Right ventricle myocardium inferior (tissue), 1 donor: Measurements from ENCODE around the gene GLRA3. TPM values are rescaled to one million over a fixed set of nuclear protein-coding genes. Genes with fewer than 3 reads are reported as not detected.
"Not testable (repeated sequence)": the region's sequence is repeated elsewhere in the genome, so short reads cannot be mapped to it uniquely, and the experiment has no call there.

Source experiments
- ATAC-seq: fragments of 200-7000 bp; cut with Tn5 transposase; one replicate; pipeline ENCODE4 v1.9.1; 2020; ENCODE audit warnings: mild to moderate bottlenecking, moderate library complexity
- DNase-seq: peaks from one replicate; pipeline ENCODE4 v3.0.0; 2021; ENCODE audit errors: missing footprints
- intact Hi-C: fragments of 100-400 bp; cut with DNase I; formaldehyde crosslinking; loops from one replicate; pipeline ENCODE4 v1.11.0; 2022
- total RNA-seq: library from RNA; stranded (reverse); fragmentation: NEBNext Ultra II Directional; extraction: Animal tissue kit (Norgen Biotek cat#: 25700); gene quantifications from one replicate; pipeline ENCODE4 v1.2.1, GENCODE V29; 2021
- donor health status: DM: no; HTN: yes; CAD: no; lungs with severe emphysema.

GLRA3 gene
- total RNA-seq, 1 donor from 2014 or later, result not detected

GRCh38 chr4:174826660-174827059 is 2.4 kb downstream of the GLRA3 start:
- DNase-seq (no peak), ATAC-seq (no peak)
- intact Hi-C loops, result no loop called here

- ATAC-seq, result no peak
- DNase-seq, result no peak
- intact Hi-C loops, result no loop called here
Observed at GRCh38 chr4:174815282-174815681, 13.8 kb downstream of the GLRA3 start.

GRCh38 chr4:174813292-174813691 is 15.8 kb downstream of the GLRA3 start:
- intact Hi-C loops, result no loop called here
- DNase-seq (no peak), ATAC-seq (no peak)

- ATAC-seq (no peak), DNase-seq (no peak)
- intact Hi-C loops, result no loop called here
Observed at GRCh38 chr4:174810834-174811233, 18.2 kb downstream of the GLRA3 start.

- DNase-seq (no peak), ATAC-seq (no peak)
- intact Hi-C loops, result no loop called here
Observed at GRCh38 chr4:174808836-174809235, 20.2 kb downstream of the GLRA3 start.

- ATAC-seq (no peak), DNase-seq (no peak)
- intact Hi-C loops, result no loop called here
Observed at GRCh38 chr4:174808119-174808518, 20.9 kb downstream of the GLRA3 start.

GRCh38 chr4:174805746-174806145 is 23.3 kb downstream of the GLRA3 start:
- intact Hi-C loops, result no loop called here
- no peak for ATAC-seq
- DNase-seq, result no peak

- no peak for ATAC-seq
- no peak for DNase-seq
- intact Hi-C loops, result no loop called here
Observed at GRCh38 chr4:174794543-174795094, 34.4 kb downstream of the GLRA3 start.

- intact Hi-C loops, result no loop called here
- no peak for ATAC-seq
- no peak for DNase-seq
Observed at GRCh38 chr4:174789657-174790056, 39.4 kb downstream of the GLRA3 start.

GRCh38 chr4:174778274-174778986 is 50.6 kb downstream of the GLRA3 start:
- DNase-seq, intact Hi-C loops, ATAC-seq: not testable (repeated sequence)

- DNase-seq (no peak), ATAC-seq (no peak)
- intact Hi-C loops, result no loop called here
Observed at GRCh38 chr4:174775366-174775765, 53.7 kb downstream of the GLRA3 start.

GRCh38 chr4:174764105-174764729 is 64.8 kb downstream of the GLRA3 start:
- no peak for DNase-seq
- no peak for ATAC-seq
- intact Hi-C loops, result no loop called here

GRCh38 chr4:174763454-174764104 is 65.5 kb downstream of the GLRA3 start:
- intact Hi-C loops, result no loop called here
- no peak for ATAC-seq
- no peak for DNase-seq

- ATAC-seq (no peak), DNase-seq (no peak)
- intact Hi-C loops, result no loop called here
Observed at GRCh38 chr4:174761451-174761850, 67.6 kb downstream of the GLRA3 start.

- ATAC-seq (no peak), DNase-seq (no peak)
- intact Hi-C loops, result no loop called here
Observed at GRCh38 chr4:174757736-174758135, 71.3 kb downstream of the GLRA3 start.

GRCh38 chr4:174753021-174753420 is 76.0 kb downstream of the GLRA3 start:
- DNase-seq, result no peak
- no peak for ATAC-seq
- intact Hi-C loops, result no loop called here

GRCh38 chr4:174752026-174752425 is 77.0 kb downstream of the GLRA3 start:
- ATAC-seq (no peak), DNase-seq (no peak)
- intact Hi-C loops, result no loop called here

GRCh38 chr4:174749091-174749490 is 80.0 kb downstream of the GLRA3 start:
- ATAC-seq, result no peak
- no peak for DNase-seq
- intact Hi-C loops, result no loop called here

- ATAC-seq, result no peak
- intact Hi-C loops, result no loop called here
Observed at GRCh38 chr4:174746710-174747109, 82.3 kb downstream of the GLRA3 start.

GRCh38 chr4:174742561-174742960 is 86.5 kb downstream of the GLRA3 start:
- DNase-seq (no peak), ATAC-seq (no peak)
- intact Hi-C loops, result no loop called here

More at GRCh38 chr4:174746710-174747109, 82.3 kb downstream of the GLRA3 start:
- no peak for DNase-seq
